Measurements from ENCODE around the gene FAM200C.

GRCh38 chr5:160359242-160359641 is 40.6 kb downstream of the FAM200C start:
- TF ChIP-seq CTCF (IDR thresholded peaks at IDR 0.05 in 2 of 3, conservative IDR thresholded peaks at IDR 0.05 in 1 of 3; ENCODE audit: borderline replicate concordance in 1 of 3, insufficient read depth in 1 of 3, low read depth in 2 of 3, low read length in 2 of 3) = no peak
- TF ChIP-seq ELF1 (IDR thresholded peaks at IDR 0.05; ENCODE audit: borderline replicate concordance, low read depth) = no peak
- TF ChIP-seq POLR2AphosphoS5 (IDR thresholded peaks at IDR 0.05; ENCODE audit: low read depth, low read length) = no peak
- TF ChIP-seq ZNF274 (IDR thresholded peaks at IDR 0.05; ENCODE audit: low read depth, low read length) = no peak
- TF ChIP-seq SIN3A (IDR thresholded peaks at IDR 0.05; ENCODE audit: low read depth) = no peak
- TF ChIP-seq FOSL1 (IDR thresholded peaks at IDR 0.05; ENCODE audit: low read depth) = no peak
- TF ChIP-seq SP1 (IDR thresholded peaks at IDR 0.05; ENCODE audit: low read depth) = no peak
- TF ChIP-seq POLR2A (IDR thresholded peaks at IDR 0.05; ENCODE audit: borderline replicate concordance, extremely low read depth, insufficient read depth, insufficient read length) = no peak
- TF ChIP-seq YY1 (IDR thresholded peaks at IDR 0.05; ENCODE audit: extremely low read depth, insufficient replicate concordance, low read depth, low read length) = no peak
- no peak for TF ChIP-seq JUND (IDR thresholded peaks at IDR 0.05)
- TF ChIP-seq MAX (IDR thresholded peaks at IDR 0.05) = no peak
- TF ChIP-seq TCF7L2 (IDR thresholded peaks at IDR 0.05; ENCODE audit: borderline replicate concordance, extremely low read depth, insufficient read depth, insufficient read length) = no peak
